PC-3 (cell line): ENCODE data around the gene SERBP1. TPM values are rescaled to one million over a fixed set of nuclear protein-coding genes. Genes with fewer than 3 reads are reported as not detected.
A peak's percentile ranks its signal among the peaks of the same experiment; 100 is the strongest.

Experiments
- ATAC-seq: fragments of 200-7000 bp; cut with Tn5 transposase; 2 replicates; pipeline ENCODE4 v1.9.1; 2020; ENCODE audit warnings: mild to moderate bottlenecking, moderate library complexity
- BruUV-seq: library from RNA; stranded (reverse); fragments of 400-500 nt; replicated peaks from 2 replicates; lab custom pipeline; 2021; lab: Mats Ljungman, UMichigan
- CTCF ChIA-PET: fragments of 300-600 bp; sonication (Branson Sonifier 250); formaldehyde crosslinking; loops from one replicate; lab custom pipeline; 2022; ENCODE audit warnings: antibody characterized with exemption; lab: Charles Lee
- POLR2A ChIA-PET: fragments of 300-600 bp; sonication (Branson Sonifier 250); formaldehyde crosslinking; loops from one replicate; lab custom pipeline; 2022; ENCODE audit warnings: antibody characterized with exemption; ENCODE audit not compliant: unreplicated experiment; lab: Charles Lee
- DNase-seq: peaks from one replicate; pipeline ENCODE4 v3.0.0-alpha.2; 2015
- H2AFZ ChIP-seq: fragments of 300-600 bp; sonication (generic); 2 replicates; pipeline ENCODE4 v1.6.0; 2016; ENCODE audit warnings: antibody characterized with exemption, low read length
- H3F3A ChIP-seq: fragments of 300-600 bp; sonication (generic); one replicate; pipeline ENCODE4 v1.6.0; 2017; ENCODE audit warnings: antibody characterized with exemption, low read length, control low read depth, mild to moderate bottlenecking; ENCODE audit not compliant: unreplicated experiment
- H3K27ac ChIP-seq: fragments of 300-600 bp; sonication (generic); 2 replicates; pipeline ENCODE4 v1.5.1; 2016; ENCODE audit warnings: mild to moderate bottlenecking, low read length
- H3K27me3 ChIP-seq: fragments of 300-600 bp; sonication (generic); 2 replicates; pipeline ENCODE4 v1.6.1; 2016; ENCODE audit warnings: low read length, mixed read lengths
- H3K36me3 ChIP-seq: fragments of 300-600 bp; sonication (generic); 2 replicates; pipeline ENCODE4 v1.6.1; 2016; ENCODE audit warnings: low read depth, mixed run types, low read length, mixed read lengths
- H3K4me1 ChIP-seq: fragments of 300-600 bp; sonication (generic); 2 replicates; pipeline ENCODE4 v1.5.1; 2016; ENCODE audit warnings: low read length; ENCODE audit not compliant: insufficient read depth
- H3K4me2 ChIP-seq: fragments of 300-600 bp; sonication (generic); 2 replicates; pipeline ENCODE4 v1.6.0; 2016; ENCODE audit warnings: low read length
- H3K4me3 ChIP-seq: fragments of 300-600 bp; sonication (generic); 2 replicates; pipeline ENCODE4 v1.5.1; 2016; ENCODE audit warnings: mild to moderate bottlenecking, low read length, mixed read lengths
- H3K79me2 ChIP-seq: fragments of 300-600 bp; sonication (generic); 2 replicates; pipeline ENCODE4 v1.6.1; 2017; ENCODE audit warnings: low read length, mixed read lengths
- H3K9ac ChIP-seq: fragments of 300-600 bp; sonication (generic); 2 replicates; pipeline ENCODE4 v1.6.0; 2016; ENCODE audit warnings: mild to moderate bottlenecking, low read length
- H3K9me2 ChIP-seq: fragments of 300-600 bp; sonication (generic); replicated peaks from 2 replicates; pipeline ENCODE4 v1.6.1; 2016; ENCODE audit warnings: mixed run types, low read length, mixed read lengths
- H3K9me3 ChIP-seq: fragments of 300-600 bp; sonication (generic); 2 replicates; pipeline ENCODE4 v1.6.1; 2016; ENCODE audit warnings: low read length, mixed read lengths
- H4K20me1 ChIP-seq: fragments of 300-600 bp; sonication (generic); 2 replicates; pipeline ENCODE4 v1.6.1; 2016; ENCODE audit warnings: low read length, mixed read lengths
- EZH2 ChIP-seq: fragments of 300-600 bp; sonication (generic); IDR thresholded peaks from one replicate; pipeline ENCODE4 v1.6.1; 2017; ENCODE audit warnings: antibody characterized with exemption, mild to moderate bottlenecking, low read length; ENCODE audit not compliant: unreplicated experiment
- EZH2phosphoT487 ChIP-seq: fragments of 300-600 bp; sonication (generic); IDR thresholded peaks from 2 replicates; pipeline ENCODE4 v1.6.1; 2018; ENCODE audit warnings: mild to moderate bottlenecking, antibody characterized with exemption, low read length, borderline replicate concordance
- intact Hi-C: fragments of 100-400 bp; cut with micrococcal nuclease; formaldehyde crosslinking; loops from 2 replicates; pipeline ENCODE4 v1.9.0; 2023
- total RNA-seq: library from RNA; depleted of rRNA; stranded (reverse); fragments of >200 nt; gene quantifications from 2 replicates; pipeline ENCODE4 v1.2.3, GENCODE V29; 2014
- TF ChIP-seq, protein P1 (sequence below): fragments of 300-600 bp; sonication (generic); conservative IDR thresholded peaks from 2 replicates; pipeline ENCODE4 v1.5.1; 2017; ENCODE audit warnings: antibody characterized with exemption, low read depth, mild to moderate bottlenecking, low read length

The SERBP1 gene
- total RNA-seq, 1 experiment from 2014 or later: 256 TPM

DNA sequence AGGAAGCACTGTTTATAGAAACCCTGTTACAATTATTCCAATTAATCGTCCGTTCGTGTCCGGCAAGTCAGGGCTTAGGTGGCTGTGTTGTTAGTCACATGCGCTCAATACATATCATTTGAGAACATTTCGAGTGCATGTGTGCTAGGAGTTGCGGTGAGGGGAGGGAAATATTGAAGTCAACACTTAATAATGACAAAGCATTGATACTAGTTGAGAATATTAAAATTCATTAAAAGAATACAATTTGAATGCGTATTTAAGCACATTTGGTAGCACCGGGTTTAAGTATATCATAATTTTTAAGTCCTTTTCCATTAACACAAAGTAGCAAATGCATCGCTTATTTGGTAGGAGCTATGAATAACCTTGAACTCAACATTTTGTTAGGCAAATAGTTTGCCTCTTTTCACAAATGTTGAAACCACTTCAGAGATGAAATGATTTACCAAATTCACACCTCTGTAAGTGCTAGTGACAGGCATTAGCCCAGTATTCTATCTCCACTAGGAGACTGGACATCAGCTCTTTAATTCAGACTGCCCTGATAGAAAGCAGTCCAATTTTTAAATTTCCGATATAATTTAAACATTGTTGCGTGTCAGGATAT is 1.1 kb upstream of the SERBP1 start:
- H2AFZ ChIP-seq: peak overlapping the region; percentile 82
- no peak for TF ChIP-seq EZH2
- H3K27me3 ChIP-seq: no peaks in the 10 kb centered on the region
- H3K27ac ChIP-seq: peak overlapping the region; percentile 71
- peaks cover 21% of the 10 kb centered on the region for H3K36me3 ChIP-seq
- no TSS peak for BruUV-seq
- H3K4me3 ChIP-seq: peak overlapping the region; percentile 93
- no peaks in the 10 kb centered on the region for H3F3A ChIP-seq
- peaks cover 34% of the 10 kb centered on the region for H4K20me1 ChIP-seq
- no peak for ATAC-seq
- H3K4me2 ChIP-seq: peak overlapping the region; percentile 89
- H3K4me1 ChIP-seq: peaks cover 16% of the 10 kb centered on the region
- DNase-seq: no peak
- CTCF ChIA-PET: no interaction called here
- POLR2A ChIA-PET: no interaction called here
- no peaks in the 10 kb centered on the region for H3K9me3 ChIP-seq
- H3K9ac ChIP-seq: peak overlapping the region; percentile 99
- intact Hi-C loops: loop anchor here (2.0 to 5.0 kb wide), 3 partner anchors 46 to 376 kb away; partner anchors contain the start of gene SLC35D1
- H3K79me2 ChIP-seq: peaks cover 40% of the 10 kb centered on the region
- H3K9me2 ChIP-seq: no peaks in the 10 kb centered on the region

DNA sequence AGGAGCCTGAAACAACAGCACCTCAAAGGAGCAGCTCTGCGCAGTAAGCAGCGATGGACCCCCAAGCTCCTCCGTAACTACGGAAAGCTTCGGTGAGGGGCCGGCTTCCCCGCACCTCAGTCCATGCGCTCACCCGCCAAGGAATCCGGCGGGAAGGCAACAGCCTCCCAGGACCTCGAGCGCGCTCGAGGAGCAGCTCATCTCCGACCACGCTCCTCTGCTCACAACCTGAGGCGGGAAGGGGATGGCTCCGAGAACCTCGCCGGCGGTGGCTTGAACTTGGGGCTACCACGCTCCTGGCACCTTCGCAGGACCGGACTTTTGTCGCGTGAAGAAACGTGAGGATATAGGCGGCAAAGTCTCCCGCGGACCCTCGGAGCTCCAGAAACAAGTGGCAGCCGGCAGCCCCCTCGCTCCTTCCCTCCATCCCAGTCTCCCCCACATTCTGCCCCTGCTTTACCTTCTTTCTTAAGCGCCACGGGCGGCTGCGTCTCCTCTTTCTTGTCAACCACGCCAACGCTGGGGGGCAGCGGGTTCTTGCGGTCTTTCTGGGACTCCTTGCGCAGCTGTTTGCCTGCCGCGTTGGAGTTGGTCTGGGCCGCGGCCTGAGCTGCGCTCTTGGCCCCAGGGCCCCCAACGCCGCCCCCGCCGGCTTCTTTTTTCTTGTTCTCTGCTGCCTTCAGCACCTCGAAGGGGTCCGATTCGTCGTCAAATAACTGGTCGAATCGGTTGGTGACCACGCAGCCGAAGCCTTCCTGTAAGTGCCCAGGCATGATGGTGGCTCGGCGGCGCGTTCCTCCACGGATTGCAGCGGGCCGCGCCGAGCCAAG is 459 bp downstream of the SERBP1 start:
- peaks cover 54% of the 10 kb centered on the region for H3K79me2 ChIP-seq
- peak overlapping the region; percentile 86 for H3K4me2 ChIP-seq
- no peaks in the 10 kb centered on the region for H3K9me3 ChIP-seq
- peaks cover 35% of the 10 kb centered on the region for H3K36me3 ChIP-seq
- ATAC-seq (no peak; the same call in 1 of the 2 replicates), DNase-seq (peak; percentile 27)
- TF ChIP-seq, protein P1, sequence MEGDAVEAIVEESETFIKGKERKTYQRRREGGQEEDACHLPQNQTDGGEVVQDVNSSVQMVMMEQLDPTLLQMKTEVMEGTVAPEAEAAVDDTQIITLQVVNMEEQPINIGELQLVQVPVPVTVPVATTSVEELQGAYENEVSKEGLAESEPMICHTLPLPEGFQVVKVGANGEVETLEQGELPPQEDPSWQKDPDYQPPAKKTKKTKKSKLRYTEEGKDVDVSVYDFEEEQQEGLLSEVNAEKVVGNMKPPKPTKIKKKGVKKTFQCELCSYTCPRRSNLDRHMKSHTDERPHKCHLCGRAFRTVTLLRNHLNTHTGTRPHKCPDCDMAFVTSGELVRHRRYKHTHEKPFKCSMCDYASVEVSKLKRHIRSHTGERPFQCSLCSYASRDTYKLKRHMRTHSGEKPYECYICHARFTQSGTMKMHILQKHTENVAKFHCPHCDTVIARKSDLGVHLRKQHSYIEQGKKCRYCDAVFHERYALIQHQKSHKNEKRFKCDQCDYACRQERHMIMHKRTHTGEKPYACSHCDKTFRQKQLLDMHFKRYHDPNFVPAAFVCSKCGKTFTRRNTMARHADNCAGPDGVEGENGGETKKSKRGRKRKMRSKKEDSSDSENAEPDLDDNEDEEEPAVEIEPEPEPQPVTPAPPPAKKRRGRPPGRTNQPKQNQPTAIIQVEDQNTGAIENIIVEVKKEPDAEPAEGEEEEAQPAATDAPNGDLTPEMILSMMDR: no peak
- TF ChIP-seq EZH2phosphoT487 (no peak), EZH2 (no peak)
- H3K27ac ChIP-seq: peak overlapping the region; percentile 59
- H3K27me3 ChIP-seq: no peaks in the 10 kb centered on the region
- TSS peak; percentile 32 for BruUV-seq
- H3K9ac ChIP-seq: peak overlapping the region; percentile 99
- H2AFZ ChIP-seq: no peak overlapping the region
- ChIA-PET POLR2A (no interaction called here), CTCF (no interaction called here)
- no peaks in the 10 kb centered on the region for H3F3A ChIP-seq
- H4K20me1 ChIP-seq: peaks cover 47% of the 10 kb centered on the region
- intact Hi-C loops: loop anchor here (2.0 to 5.0 kb wide), 4 partner anchors 48 to 375 kb away; partner anchors contain the start of gene SLC35D1
- no peaks in the 10 kb centered on the region for H3K9me2 ChIP-seq
- peaks cover 16% of the 10 kb centered on the region for H3K4me1 ChIP-seq
- H3K4me3 ChIP-seq: peak overlapping the region; percentile 93

GRCh38 chr1:67429011-67429527 is 1.1 kb downstream of the SERBP1 start:
- POLR2A ChIA-PET: no interaction called here
- Histone ChIP-seq H3K4me3 (peak overlapping the region; percentile 93), H3K79me2 (peaks cover 61% of the 10 kb centered on the region), H2AFZ (no peak overlapping the region), H3K9me3 (no peaks in the 10 kb centered on the region), H3K27ac (peak overlapping the region; percentile 59), H3K9ac (peak overlapping the region; percentile 99), H3K9me2 (no peaks in the 10 kb centered on the region), H3K36me3 (peaks cover 42% of the 10 kb centered on the region), H4K20me1 (peaks cover 53% of the 10 kb centered on the region), H3K27me3 (no peaks in the 10 kb centered on the region), H3F3A (no peaks in the 10 kb centered on the region), H3K4me1 (peaks cover 16% of the 10 kb centered on the region), H3K4me2 (peak overlapping the region; percentile 86)
- BruUV-seq: no TSS peak
- ATAC-seq (no peak), DNase-seq (peak; percentile 32)
- intact Hi-C loops: loop anchor here (5.0 kb wide), 1 partner anchor 82 kb away; no protein-coding TSS in a partner anchor
- TF ChIP-seq EZH2 (no peak), EZH2phosphoT487 (no peak)
- TF ChIP-seq, protein P1: no peak
- CTCF ChIA-PET: no interaction called here
